Activated CD8-positive, alpha-beta memory T cell treated with anti-CD3 and anti-CD28 coated beads for 48 hours (primary cell): ENCODE measurements around the gene GMDS.

Experiments
- DNase-seq, 3 experiments: peaks; one replicate each; pipeline ENCODE4 v3.0.0-alpha.2; 2020; ENCODE audit warnings: low read depth in 2 of 3, low spot score in 2 of 3

The GMDS gene

DNA sequence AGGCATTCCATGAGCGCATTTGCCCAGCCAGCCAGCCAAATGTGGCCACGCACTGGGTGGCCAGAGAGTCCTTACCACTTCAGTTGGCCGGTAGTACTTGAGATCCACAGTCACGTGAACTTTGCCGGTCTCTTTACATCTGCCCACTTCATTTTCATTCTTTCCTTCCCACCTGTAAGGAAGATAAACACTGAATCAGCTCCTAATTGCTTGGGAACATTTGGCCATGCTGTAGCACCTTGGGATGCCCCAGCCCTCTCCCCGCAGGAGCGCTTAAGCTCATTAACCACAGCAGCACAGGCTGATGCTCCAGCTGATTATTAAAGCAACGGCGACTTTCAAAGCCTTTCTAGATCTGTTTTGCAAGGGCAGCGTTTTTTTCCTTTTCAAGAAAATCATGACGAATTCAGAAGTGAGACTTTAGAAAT, 519.0 kb downstream of the GMDS start:
- DNase-seq, result no peak

DNA sequence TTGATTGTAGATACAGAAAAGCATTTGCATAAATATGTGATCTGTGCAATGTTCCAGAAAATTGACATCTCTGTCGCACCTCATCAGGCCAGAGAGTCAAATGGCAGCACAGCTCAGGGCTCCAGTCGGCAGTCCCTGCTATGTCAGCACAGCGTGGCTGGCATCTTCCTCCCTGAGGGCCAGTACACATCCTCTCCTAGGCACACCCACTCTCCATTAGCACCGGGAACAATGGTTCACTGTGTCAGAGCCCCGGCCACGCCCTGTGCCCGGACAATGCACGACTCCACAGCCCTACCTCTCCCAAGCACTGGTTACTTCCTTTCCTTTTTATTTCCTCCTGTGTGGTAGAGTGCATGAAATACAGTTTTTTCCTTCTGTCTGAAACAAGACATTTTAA, 520.8 kb downstream of the GMDS start:
- no peak for DNase-seq

DNA sequence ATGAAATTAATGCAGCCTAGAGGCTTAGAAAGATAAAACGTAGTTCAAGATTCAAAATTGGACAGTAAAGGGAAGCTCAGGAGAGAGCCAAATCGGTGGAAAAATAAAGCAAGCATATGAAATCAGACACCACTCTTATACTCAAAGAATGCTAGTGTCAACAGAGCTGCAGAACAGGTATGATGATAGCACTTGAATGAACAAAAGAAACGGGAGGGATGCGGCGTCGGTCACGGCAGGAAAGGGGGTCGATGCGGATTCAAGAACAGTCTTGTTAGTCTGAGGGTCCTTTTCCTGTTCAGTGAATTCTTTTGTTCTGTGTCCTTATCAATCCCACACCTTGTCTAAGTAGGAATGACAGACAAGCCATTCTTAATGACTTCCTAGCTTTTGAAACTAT, 521.3 kb downstream of the GMDS start:
- no peak for DNase-seq

DNA sequence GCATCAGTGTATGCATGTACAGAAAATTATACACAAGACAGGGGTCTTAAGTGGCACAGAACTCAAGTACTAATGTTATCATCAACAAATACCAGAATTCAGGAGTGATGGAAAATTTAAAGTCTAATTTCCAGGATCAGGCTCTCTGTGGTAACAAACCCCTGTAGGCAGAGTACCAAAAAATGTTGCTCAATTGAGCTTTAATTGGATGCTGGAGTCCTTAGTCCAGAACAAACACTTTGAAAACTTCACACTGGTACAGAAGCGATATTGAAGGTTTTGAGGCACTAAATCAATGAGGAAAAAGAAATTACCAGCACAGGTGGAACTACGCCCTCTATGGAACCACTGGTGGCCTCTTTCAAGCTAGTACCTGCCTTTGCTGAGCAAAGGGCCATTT, 522.6 kb downstream of the GMDS start:
- no peak for DNase-seq

DNA sequence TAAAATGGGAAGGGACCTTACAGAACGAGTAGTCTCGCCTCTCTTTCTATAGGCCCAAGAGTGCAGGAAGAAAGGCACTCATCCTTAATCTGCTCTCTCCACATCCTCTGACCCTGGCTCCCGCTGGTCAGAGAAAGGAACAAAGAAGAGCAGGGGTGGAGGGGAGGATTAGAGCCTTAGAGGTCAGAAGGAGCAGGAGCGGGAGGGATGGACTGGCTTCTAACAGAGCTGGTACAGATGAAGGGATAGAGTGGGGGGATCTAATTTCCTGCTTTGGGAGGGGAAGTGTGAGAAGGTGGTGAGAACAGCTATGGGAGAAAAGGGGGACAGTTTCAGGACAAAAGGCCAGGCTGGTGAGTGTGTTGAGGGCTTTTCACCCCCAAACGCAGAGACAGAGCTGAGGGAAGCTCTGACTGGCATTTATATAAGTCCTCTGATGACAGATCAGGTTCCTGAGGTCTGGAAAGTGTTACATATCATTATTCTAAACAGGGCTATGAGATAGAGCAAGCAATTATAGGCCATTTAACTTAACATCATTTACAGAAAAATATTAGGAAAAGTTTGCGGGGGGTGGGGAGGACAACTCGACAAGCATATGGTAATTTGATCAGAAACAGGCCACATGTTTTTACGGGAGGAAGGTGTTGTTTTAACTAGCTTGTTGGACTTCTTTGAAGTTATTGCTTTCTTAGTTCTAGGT, 524.6 kb downstream of the GMDS start:
- no peak for DNase-seq

DNA sequence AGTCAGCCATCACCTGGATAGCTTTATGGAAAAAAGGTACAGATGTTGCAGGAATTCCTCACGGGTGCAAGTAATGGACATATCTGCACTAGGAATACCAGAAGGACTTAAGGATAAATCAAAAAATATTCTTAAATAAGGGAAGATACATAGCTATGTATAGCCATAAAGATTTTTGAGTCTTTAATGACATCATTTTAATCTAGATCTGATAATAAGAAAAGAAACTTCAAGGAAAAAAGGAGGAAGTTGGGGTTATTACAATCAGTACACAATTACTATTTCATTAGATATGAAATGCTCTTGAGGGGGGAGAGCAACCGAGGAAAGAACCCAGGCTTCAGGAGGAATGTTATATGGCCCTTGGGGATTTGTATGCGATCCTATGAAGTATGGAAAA, 525.5 kb downstream of the GMDS start:
- no peak for DNase-seq

DNA sequence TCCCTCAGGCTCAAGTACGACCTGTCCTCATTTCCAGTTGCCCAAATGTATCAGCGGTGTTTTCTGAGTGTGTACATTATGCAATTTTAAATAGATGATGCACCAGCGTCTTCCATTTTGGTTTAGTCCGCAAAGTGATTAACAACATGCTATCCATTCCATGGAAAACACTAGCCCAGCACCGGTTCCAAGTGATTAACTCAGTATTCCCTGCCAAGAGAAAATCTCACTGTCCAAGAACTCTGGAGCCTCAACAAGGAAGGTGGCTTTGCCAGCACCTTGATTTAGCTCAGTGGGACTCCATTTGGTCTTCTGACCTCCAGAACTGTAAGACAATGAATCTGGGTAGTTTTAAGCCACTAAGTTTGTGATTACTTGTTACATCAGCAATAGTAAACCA, 528.5 kb downstream of the GMDS start:
- no peak for DNase-seq

DNA sequence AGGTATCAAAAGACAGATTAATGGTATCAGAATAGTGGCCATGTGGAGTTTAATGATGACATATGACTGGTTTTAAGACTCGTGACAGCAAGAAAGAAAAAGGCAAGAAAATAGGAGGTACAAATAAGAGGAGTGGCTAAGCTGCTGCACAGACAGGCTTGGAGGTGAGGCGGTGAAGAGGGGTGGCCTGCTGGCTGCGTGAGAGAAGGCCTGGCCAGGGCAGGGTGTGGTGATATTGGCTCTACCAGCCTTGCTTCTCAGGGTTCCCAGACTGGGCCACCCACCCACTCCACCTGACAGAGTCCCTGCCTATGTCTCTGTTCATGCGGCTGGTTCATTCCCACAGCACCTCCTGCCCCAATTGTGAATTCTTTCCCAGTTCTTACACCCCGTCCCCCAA, 529.0 kb downstream of the GMDS start:
- DNase-seq, result no peak

DNA sequence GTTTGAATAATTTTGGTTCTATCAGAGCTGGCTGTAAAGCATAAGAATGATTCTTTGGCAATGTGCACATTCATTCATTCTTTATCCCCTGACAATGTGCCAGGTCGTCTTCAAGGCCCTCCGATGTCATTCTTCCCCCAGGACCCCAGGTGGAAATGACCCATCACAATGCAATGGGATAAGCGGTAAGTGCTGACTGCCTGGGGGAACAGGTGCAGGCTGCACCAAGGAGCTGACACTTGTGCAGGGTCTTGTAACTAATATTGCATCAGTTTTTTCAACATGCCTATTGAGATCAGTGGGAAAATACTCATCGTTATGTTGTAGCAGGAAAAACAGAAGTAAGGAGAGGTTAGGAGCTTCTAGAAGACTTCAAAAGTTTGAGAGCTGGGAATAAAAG, 530.1 kb downstream of the GMDS start:
- no peak for DNase-seq

DNA sequence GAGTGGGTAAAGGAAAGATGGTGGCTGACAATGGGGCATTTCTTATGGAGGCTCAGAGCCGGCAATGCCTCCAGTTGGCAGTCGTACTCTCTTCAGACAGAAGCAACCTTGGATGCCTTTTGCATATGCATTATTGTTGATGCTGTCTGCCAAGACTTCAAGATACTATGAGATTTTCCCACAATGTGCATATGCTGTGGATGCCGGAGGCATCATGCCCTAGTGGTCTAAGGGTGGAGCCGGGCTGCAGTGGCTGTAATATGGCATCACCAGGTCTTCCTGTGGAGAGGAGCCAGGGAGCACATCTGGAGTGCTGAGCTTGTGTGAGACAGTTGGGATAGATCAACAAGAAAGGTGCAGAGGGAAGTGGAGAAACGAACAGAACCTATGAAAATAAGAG, 530.8 kb downstream of the GMDS start:
- no peak for DNase-seq

DNA sequence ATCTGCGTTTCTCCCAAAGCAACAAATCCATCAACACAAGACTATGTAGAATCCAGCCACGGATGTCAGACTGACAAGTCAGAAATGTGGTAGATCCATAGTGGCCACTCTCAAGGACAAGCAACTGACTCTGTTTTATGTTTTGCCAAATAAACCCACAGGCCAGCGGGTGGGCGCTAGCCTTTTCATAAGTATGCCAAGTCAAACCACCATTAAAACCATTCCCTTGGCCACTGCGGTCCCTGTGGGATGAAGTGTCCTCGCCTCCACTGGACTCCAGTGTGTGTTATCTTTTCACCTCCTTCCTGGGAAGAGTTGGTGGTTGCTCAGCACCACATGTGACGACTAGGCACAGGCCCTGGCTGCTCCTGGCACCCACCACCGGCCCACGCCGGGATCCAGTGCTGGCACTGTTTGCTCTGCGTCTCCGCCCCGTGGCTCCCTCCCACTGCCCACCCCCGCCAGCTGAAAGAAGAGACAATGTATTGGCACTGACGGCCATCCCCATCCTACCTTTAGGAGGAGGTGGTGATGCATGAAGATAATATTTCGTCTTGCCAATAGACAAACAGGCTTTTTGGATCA, 532.3 kb downstream of the GMDS start:
- no peak for DNase-seq

DNA sequence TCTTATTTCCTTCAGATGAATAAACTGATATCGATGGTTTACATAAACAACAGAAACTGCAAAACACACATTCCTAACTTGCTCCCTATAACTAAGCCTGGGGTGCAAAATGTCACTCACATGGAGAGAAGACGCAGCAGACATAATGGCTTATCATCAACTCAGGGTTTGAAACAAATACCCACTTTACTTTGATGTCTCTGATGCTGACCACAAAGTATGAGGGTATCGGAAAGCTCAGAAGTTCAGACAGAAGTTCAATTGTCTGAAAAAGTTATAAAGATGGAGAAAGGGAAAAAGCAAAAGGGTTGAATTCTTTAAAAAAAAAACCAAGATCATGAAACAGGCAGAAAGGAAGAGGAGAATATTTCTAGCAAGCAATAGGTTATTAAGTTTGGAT, 533.0 kb downstream of the GMDS start:
- no peak for DNase-seq

DNA sequence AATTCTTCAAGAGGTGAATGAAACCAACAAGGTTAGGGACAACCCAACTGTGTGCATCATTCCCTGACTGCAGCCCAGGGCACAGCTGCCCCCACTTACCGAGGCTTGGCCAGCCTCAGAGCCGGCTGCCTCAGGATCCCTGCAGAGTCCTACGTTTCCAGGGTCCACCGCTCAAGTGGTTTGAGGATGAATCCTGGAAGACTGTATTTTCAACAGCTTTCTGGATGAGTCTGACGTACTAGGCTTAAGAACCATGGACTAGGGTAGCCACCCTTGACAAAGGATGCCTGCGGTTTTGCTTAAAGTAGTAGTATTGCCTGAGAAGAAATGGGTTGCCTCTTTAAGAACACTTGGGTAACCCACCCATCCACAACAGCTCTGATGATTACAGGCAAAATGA, 534.3 kb downstream of the GMDS start:
- no peak for DNase-seq

DNA sequence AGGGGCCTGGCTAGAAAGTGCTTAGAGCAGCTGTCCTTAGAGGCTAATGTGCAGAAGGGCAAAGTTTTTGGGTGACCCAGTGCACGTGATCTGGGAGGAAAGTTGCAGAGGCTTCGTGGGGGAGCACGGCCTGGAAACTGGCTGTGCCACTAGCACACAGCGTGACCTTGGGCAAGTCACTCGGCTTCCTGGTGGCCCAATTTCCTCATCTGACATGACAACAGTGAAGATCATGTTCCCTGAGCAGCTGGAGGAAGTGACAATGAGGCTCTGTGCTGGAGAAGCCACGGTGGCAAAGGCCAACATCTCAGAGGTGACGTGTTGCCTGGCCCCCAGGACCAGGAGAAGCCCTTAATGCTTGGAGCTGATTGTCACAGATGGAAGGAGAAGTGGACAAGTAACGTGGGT, 536.2 kb downstream of the GMDS start:
- no peak for DNase-seq

DNA sequence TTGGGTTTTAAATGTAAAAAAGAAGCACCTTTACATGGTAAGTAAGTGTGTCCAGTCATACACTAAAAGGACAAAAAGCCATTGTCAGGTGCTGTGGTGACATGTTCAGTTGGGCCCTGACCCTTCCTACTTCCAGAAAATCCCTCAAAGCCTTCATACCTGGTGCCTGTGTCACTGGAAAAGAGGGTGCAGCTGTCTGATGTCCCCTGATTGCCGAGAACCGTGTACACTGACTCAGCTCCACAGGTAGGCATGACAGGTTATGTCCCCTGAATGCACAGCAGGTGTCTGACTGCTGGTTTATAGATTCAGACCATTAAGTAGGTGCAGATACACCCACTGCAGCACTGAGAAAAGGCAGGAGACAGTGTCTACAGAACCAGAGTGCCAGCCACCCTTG, 536.6 kb downstream of the GMDS start:
- DNase-seq, result no peak

DNA sequence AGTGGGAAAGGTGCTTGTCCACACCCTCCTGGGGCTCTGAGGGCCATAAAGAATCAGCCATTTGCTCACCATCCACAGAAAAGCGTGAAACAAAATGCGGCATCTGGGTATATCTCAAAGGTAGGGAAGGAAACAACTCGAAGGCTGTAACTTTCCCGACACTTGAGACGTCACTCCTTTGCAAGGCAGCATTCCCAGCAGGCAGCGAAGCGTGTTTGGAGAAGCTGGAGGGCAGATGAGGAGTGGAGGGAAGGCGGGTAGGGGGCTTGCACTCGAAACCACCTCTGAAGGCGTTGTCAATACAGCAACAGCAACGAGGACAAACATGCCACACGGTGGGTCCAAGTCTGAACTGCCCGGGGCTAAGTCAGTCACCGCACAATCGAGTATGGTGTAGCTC, 537.3 kb downstream of the GMDS start:
- DNase-seq, result no peak

DNA sequence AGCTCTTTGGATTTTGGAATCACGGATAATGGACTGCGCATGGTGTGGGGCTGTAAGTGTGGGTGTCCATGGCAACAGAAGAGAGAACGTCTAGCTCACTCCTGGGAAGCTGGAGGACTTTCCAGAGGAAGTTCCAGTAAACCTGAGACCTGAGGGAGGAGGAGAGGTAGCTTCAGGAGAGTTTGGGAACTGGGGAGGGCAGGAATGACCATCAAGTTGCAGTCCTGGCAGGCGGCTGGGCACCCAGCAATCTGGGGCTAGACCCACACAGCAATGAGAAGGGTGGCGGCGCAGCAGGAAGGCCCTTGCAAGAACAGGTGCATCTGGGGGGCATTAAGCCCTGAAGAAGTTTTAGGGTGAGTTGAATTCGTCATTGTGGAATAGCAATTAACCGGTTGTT, 539.8 kb downstream of the GMDS start:
- no peak for DNase-seq

DNA sequence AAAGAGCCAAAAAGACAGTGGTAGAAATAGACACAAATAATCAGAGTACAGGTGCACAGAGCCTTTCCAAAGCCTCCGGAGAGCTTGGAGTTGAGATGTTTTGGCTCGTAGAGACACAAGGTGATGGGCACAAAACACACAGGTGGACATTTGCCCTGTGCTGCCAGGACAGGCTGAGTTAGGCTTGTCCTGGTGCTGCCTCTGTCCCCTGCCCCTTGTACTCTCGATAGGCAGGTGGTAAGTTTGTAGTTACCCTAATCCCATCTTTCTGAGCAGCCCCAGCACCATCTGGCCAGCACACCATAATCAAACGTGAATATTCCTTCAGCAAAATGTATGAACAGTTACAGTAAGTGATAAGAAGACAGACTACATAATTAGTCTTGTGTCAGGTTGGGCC, 540.2 kb downstream of the GMDS start:
- DNase-seq, result no peak

DNA sequence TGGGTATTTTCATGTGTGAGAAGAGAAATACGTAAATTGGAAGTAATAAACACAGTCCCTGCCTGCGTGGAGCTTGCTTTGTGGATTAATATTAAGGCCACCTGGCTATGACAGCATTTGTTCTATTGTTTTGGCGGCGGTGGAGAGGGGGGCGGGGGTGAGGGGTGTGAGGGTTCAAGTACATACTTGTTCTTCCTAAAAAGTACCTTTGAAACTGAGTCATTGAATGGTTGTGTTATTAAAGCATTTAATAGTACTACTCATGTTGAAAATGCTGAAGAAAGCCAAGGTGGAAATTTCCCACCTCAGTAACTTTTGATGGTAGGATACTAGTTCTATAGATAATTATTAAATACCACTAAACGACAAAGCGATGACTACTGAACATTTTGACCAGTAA, 540.7 kb downstream of the GMDS start:
- DNase-seq, result no peak

DNA sequence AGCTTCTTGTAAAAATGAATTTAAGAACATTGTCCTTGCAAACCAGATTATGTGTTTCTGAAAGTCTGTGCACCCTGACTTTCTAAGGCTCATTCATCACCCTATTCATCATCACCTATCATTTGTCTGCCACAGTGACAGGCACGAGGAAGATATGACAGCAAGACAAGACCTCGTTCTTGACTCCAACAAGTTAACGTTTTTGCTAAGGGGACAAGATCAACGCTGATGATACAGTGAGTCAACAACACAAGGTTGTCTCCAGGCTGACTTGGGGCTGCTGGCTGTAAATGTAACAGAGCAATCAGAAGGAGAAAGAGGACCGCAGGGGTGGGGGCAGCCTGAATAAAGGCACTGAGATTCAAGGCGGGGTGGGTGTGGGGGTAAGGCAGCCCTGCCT, 541.5 kb downstream of the GMDS start:
- DNase-seq, result no peak

DNA sequence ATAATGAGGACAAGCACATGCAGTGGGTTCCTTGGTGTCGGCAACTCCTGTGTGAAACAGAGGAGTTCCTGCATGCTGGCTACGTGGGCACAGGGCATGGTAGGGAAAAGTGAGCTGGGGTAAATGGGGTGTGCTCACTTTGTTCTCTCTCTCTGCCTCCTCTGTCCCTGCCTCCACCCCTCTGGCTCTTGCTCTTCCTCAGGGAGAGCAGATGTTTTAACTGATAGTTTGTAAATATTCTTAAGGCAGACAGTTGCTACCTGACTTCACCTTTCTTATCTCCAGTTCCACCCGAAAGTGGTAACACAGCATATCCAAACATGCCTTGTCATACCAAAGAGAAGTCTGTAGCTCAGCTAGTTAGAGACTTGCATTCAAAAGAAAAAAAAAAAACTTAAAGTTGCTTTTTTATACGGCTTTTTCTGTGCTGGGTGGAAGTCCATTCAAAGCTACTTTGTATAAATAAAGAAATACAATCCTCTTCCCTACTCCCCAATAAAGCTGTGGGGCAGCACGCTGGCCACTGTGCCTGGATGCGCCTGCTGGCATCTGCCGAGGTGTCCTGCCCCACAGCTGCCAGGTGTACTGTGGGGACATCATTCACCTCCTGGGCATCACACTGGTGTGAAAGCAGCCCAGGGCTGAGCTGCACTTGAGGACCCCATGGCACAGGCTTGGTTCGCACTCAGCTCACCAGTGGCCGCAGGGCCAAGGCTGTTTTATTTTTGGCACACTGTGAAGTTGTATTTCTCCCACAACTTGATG, 542.1 kb downstream of the GMDS start:
- DNase-seq, result no peak

DNA sequence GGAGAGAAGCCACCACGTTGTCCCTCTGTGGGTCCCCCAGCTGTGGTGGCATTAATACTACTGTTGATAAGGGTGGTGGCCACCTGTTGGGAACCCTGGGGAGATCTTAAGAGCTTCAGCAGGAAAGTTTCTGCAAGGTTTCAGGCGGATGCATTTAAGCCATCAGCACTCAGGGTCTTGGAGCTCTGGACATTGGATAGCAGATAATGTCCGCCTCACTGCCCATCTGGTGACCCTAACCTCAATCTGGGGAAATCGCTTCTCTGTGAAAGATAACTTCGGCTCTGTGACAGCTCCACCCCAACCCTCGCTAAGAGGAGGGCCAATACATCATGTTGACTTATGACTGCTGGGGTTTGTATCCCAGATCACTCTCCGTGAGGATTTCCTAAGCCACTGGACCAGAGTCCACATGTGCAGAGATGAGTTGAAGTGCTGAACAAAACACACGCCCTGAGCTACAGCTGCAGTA, 542.8 kb downstream of the GMDS start:
- DNase-seq, result no peak
